ENCODE measurements around the gene CAPN9. TPM values are rescaled to one million over a fixed set of nuclear protein-coding genes. Genes with fewer than 3 reads are reported as not detected.

Gene CAPN9
- total and polyA plus RNA-seq, 2 donors from 2014 or later, result 0.41 TPM; not detected in 1

- DNase-seq, result no peak
- TF ChIP-seq CTCF (IDR thresholded peaks at IDR 0.05; ENCODE audit: borderline replicate concordance, extremely low read depth, insufficient read depth), result no peak
- H3K9ac ChIP-seq (ENCODE audit: low read length in 3 of 3), result no peak overlapping the region
- H3K27ac ChIP-seq (ENCODE audit: low read depth in 2 of 2, low read length in 2 of 2), result no peak overlapping the region
- H3K27me3 ChIP-seq (ENCODE audit: control insufficient read depth, insufficient read depth, low read length), result no peaks in the 10 kb centered on the region
- no peaks in the 10 kb centered on the region for H3K36me3 ChIP-seq (ENCODE audit: control insufficient read depth in 2 of 3, insufficient read depth in 3 of 3, low read length in 3 of 3)
- H3K4me3 ChIP-seq (ENCODE audit: low read length in 3 of 3), result no peak overlapping the region
- H3K9me3 ChIP-seq (ENCODE audit: control insufficient read depth in 2 of 3, insufficient read depth in 1 of 3, low read length in 3 of 3), result no peaks in the 10 kb centered on the region
- no peak for FAIRE-seq
- H3K4me1 ChIP-seq (ENCODE audit: control insufficient read depth in 2 of 3, insufficient read depth in 2 of 3, low read depth in 1 of 3, low read length in 3 of 3), result no peaks in the 10 kb centered on the region
- intact Hi-C loops (cut with DNase I), result no loop called here
These were observed 33.9 kb downstream of the CAPN9 start for GRCh38 chr1:230781131-230781530.

GRCh38 chr1:230781594-230781993 lies 34.4 kb downstream of the CAPN9 start:
- no peak for DNase-seq
- H3K4me1 ChIP-seq (ENCODE audit: control insufficient read depth in 2 of 3, insufficient read depth in 2 of 3, low read depth in 1 of 3, low read length in 3 of 3), result no peaks in the 10 kb centered on the region
- no peak overlapping the region for H3K9ac ChIP-seq (ENCODE audit: low read length in 3 of 3)
- TF ChIP-seq CTCF (IDR thresholded peaks at IDR 0.05; ENCODE audit: borderline replicate concordance, extremely low read depth, insufficient read depth), result no peak
- H3K27me3 ChIP-seq (ENCODE audit: control insufficient read depth, insufficient read depth, low read length), result no peaks in the 10 kb centered on the region
- no peaks in the 10 kb centered on the region for H3K9me3 ChIP-seq (ENCODE audit: control insufficient read depth in 2 of 3, insufficient read depth in 1 of 3, low read length in 3 of 3)
- H3K4me3 ChIP-seq (ENCODE audit: low read length in 3 of 3), result no peak overlapping the region
- H3K27ac ChIP-seq (ENCODE audit: low read depth in 2 of 2, low read length in 2 of 2), result no peak overlapping the region
- intact Hi-C loops (cut with DNase I), result no loop called here
- no peaks in the 10 kb centered on the region for H3K36me3 ChIP-seq (ENCODE audit: control insufficient read depth in 2 of 3, insufficient read depth in 3 of 3, low read length in 3 of 3)
- FAIRE-seq, result no peak

GRCh38 chr1:230784163-230784562 lies 37.0 kb downstream of the CAPN9 start:
- no peaks in the 10 kb centered on the region for H3K4me1 ChIP-seq (ENCODE audit: control insufficient read depth in 2 of 3, insufficient read depth in 2 of 3, low read depth in 1 of 3, low read length in 3 of 3)
- no peak for TF ChIP-seq CTCF (IDR thresholded peaks at IDR 0.05; ENCODE audit: borderline replicate concordance, extremely low read depth, insufficient read depth)
- no peak overlapping the region for H3K4me3 ChIP-seq (ENCODE audit: low read length in 3 of 3)
- H3K27ac ChIP-seq (ENCODE audit: low read depth in 2 of 2, low read length in 2 of 2), result no peak overlapping the region
- DNase-seq (no peak), FAIRE-seq (no peak)
- H3K36me3 ChIP-seq (ENCODE audit: control insufficient read depth in 2 of 3, insufficient read depth in 3 of 3, low read length in 3 of 3), result no peaks in the 10 kb centered on the region
- H3K9me3 ChIP-seq (ENCODE audit: control insufficient read depth in 2 of 3, insufficient read depth in 1 of 3, low read length in 3 of 3), result no peaks in the 10 kb centered on the region
- no peaks in the 10 kb centered on the region for H3K27me3 ChIP-seq (ENCODE audit: control insufficient read depth, insufficient read depth, low read length)
- no peak overlapping the region for H3K9ac ChIP-seq (ENCODE audit: low read length in 3 of 3)
- intact Hi-C loops (cut with DNase I), result no loop called here
